H1 (cell line): ENCODE results near the gene ABCB7. TPM values are rescaled to one million over a fixed set of nuclear protein-coding genes. Genes with fewer than 3 reads are reported as not detected.
"Not testable (repeated sequence)": the region's sequence is repeated elsewhere in the genome, so short reads cannot be mapped to it uniquely, and the experiment has no call there.

Experiments used
- CTCF ChIA-PET: fragments of 300-600 bp; sonication (Branson Sonifier 250); formaldehyde crosslinking; loops from one replicate; lab custom pipeline; 2021; ENCODE audit not compliant: partially characterized antibody; lab: Charles Lee
- POLR2A ChIA-PET: fragments of 300-600 bp; sonication (Branson Sonifier 250); formaldehyde crosslinking; loops from one replicate; lab custom pipeline; 2021; ENCODE audit warnings: inconsistent platforms; ENCODE audit not compliant: partially characterized antibody; lab: Charles Lee
- DNase-seq, 2 experiments: peaks; one replicate each; pipeline versions ENCODE4 v3.0.0 to v3.0.0-alpha.2; 2010 to 2022; ENCODE audit warnings: low spot score in 2 of 2, low read depth in 1 of 2, mixed read lengths in 1 of 2
- FAIRE-seq: peaks from 2 replicates; lab custom pipeline; 2011; peaks lifted over from hg19 to GRCh38; lab: Jason Lieb, UNC
- H2AFZ ChIP-seq: 2 replicates; pipeline ENCODE4 v1.8.1; 2012; ENCODE audit warnings: low read length, inconsistent platforms
- H2AK5ac ChIP-seq: 2 replicates; pipeline ENCODE4 v1.6.1; 2013; ENCODE audit warnings: low read depth, low read length
- H2BK120ac ChIP-seq: replicated peaks from 2 replicates; pipeline ENCODE3; 2013; ENCODE audit warnings: low read depth, low read length, inconsistent platforms
- H2BK12ac ChIP-seq: 2 replicates; pipeline ENCODE4 v1.6.1; 2013; ENCODE audit warnings: low read depth, low read length
- H2BK15ac ChIP-seq: 2 replicates; pipeline ENCODE4 v1.6.1; 2013; ENCODE audit warnings: low read length
- H2BK20ac ChIP-seq: 2 replicates; pipeline ENCODE4 v1.6.1; 2013; ENCODE audit warnings: low read length
- H2BK5ac ChIP-seq: 2 replicates; pipeline ENCODE4 v1.6.1; 2013; ENCODE audit warnings: low read depth, low read length
- H3K14ac ChIP-seq: 2 replicates; pipeline ENCODE4 v1.6.1; 2013; ENCODE audit warnings: inconsistent platforms; ENCODE audit not compliant: insufficient read length
- H3K18ac ChIP-seq: 2 replicates; pipeline ENCODE4 v1.6.1; 2013; ENCODE audit warnings: low read length; ENCODE audit errors: extremely low read depth
- H3K23ac ChIP-seq: 2 replicates; pipeline ENCODE4 v1.6.1; 2013; ENCODE audit warnings: inconsistent platforms; ENCODE audit not compliant: insufficient read length
- H3K23me2 ChIP-seq: 2 replicates; pipeline ENCODE4 v1.6.1; 2013; ENCODE audit warnings: low read depth, low read length
- H3K27ac ChIP-seq: 2 replicates; pipeline ENCODE4 v1.6.1; 2011; ENCODE audit warnings: low read depth, low read length, inconsistent platforms
- H3K27me3 ChIP-seq, 4 experiments: replicated peaks in 1 of 4; 1 replicate in 1 of 4; 2 replicates in 3 of 4; pipeline versions ENCODE4 v1.6.1 to v1.8.1; 2011 to 2013; ENCODE audit warnings: low read length in 3 of 4, mild to moderate bottlenecking in 3 of 4, inconsistent platforms in 2 of 4, mixed read lengths in 2 of 4, moderate library complexity in 1 of 4; ENCODE audit not compliant: control insufficient read depth in 3 of 4, insufficient read depth in 3 of 4; ENCODE audit errors: extremely low read depth in 1 of 4
- H3K36me3 ChIP-seq, 4 experiments: 2 replicates each; pipeline versions ENCODE4 v1.6.1 to v1.8.1; 2011 to 2013; ENCODE audit warnings: mild to moderate bottlenecking in 4 of 4, low read length in 3 of 4, moderate library complexity in 2 of 4, control low read depth in 1 of 4, inconsistent platforms in 1 of 4; ENCODE audit not compliant: insufficient read depth in 4 of 4, control insufficient read depth in 2 of 4
- H3K4ac ChIP-seq: replicated peaks from 2 replicates; pipeline ENCODE3; 2013; ENCODE audit warnings: low read length, low read depth, mixed read lengths, inconsistent platforms; ENCODE audit not compliant: insufficient read length
- H3K4me1 ChIP-seq, 4 experiments: replicated peaks in 1 of 4; 1 replicate in 1 of 4; 2 replicates in 3 of 4; pipeline versions ENCODE4 v1.6.1 to v1.8.1; 2011 to 2013; ENCODE audit warnings: low read length in 3 of 4, inconsistent platforms in 2 of 4, mixed read lengths in 1 of 4; ENCODE audit not compliant: insufficient read depth in 4 of 4, control insufficient read depth in 3 of 4
- H3K4me2 ChIP-seq, 2 experiments: 2 replicates each; pipeline versions ENCODE4 v1.6.1 to v1.8.1; 2011 to 2013; ENCODE audit warnings: low read depth in 2 of 2, low read length in 2 of 2, control low read depth in 1 of 2, inconsistent platforms in 1 of 2, mild to moderate bottlenecking in 1 of 2; ENCODE audit not compliant: insufficient read depth in 1 of 2
- H3K4me3 ChIP-seq, 4 experiments: fragments of 200-600, 300-600 bp in 1 of 4; sonication (generic), shearing (Covaris generic), sonication (Bioruptor Twin) in 1 of 4; 2 replicates each; pipeline versions ENCODE4 v1.5.1 to v1.8.1; 2011 to 2016; ENCODE audit warnings: low read length in 4 of 4, low read depth in 3 of 4, control low read depth in 2 of 4, inconsistent platforms in 2 of 4, mild to moderate bottlenecking in 2 of 4, mixed read lengths in 1 of 4, moderate library complexity in 1 of 4; ENCODE audit not compliant: insufficient read depth in 2 of 4; ENCODE audit errors: extremely low read depth in 1 of 4
- H3K56ac ChIP-seq: replicated peaks from 2 replicates; pipeline ENCODE3; 2013; ENCODE audit warnings: low read depth, mild to moderate bottlenecking, mixed read lengths, low read length, inconsistent platforms; ENCODE audit not compliant: insufficient read length
- H3K79me1 ChIP-seq: 2 replicates; pipeline ENCODE4 v1.6.1; 2013; ENCODE audit warnings: low read depth, low read length, control low read depth
- H3K79me2 ChIP-seq, 2 experiments: 2 replicates each; pipeline versions ENCODE4 v1.6.1 to v1.8.1; 2012 to 2013; ENCODE audit warnings: low read length in 2 of 2, mild to moderate bottlenecking in 2 of 2, inconsistent platforms in 1 of 2; ENCODE audit not compliant: insufficient read depth in 2 of 2, control insufficient read depth in 1 of 2
- H3K9ac ChIP-seq, 4 experiments: replicated peaks in 1 of 4; 1 replicate in 1 of 4; 2 replicates in 3 of 4; pipeline versions ENCODE4 v1.6.1 to v1.8.1; 2011 to 2013; ENCODE audit warnings: low read depth in 3 of 4, low read length in 3 of 4, control low read depth in 2 of 4, mild to moderate bottlenecking in 2 of 4, moderate library complexity in 2 of 4, inconsistent platforms in 1 of 4; ENCODE audit errors: extremely low read depth in 1 of 4
- H3K9me3 ChIP-seq, 2 experiments: 2 replicates each; pipeline versions ENCODE4 v1.6.1 to v1.8.1; 2012 to 2013; ENCODE audit warnings: mild to moderate bottlenecking in 2 of 2, moderate library complexity in 2 of 2, control low read depth in 1 of 2, inconsistent platforms in 1 of 2, low read depth in 1 of 2, low read length in 1 of 2, mixed read lengths in 1 of 2; ENCODE audit not compliant: insufficient read depth in 2 of 2
- H4K20me1 ChIP-seq, 2 experiments: replicated peaks in 1 of 2; 2 replicates each; pipeline versions ENCODE3 to v1.8.1; 2011 to 2013; ENCODE audit warnings: inconsistent platforms in 2 of 2, low read length in 2 of 2, mild to moderate bottlenecking in 1 of 2; ENCODE audit not compliant: insufficient read depth in 2 of 2, control insufficient read depth in 1 of 2
- H4K5ac ChIP-seq: 2 replicates; pipeline ENCODE4 v1.6.1; 2013; ENCODE audit warnings: low read length, low read depth, mixed read lengths, inconsistent platforms; ENCODE audit not compliant: insufficient read length
- H4K8ac ChIP-seq: 2 replicates; pipeline ENCODE4 v1.8.0; 2013; ENCODE audit warnings: mild to moderate bottlenecking, moderate library complexity, low read length, inconsistent platforms; ENCODE audit not compliant: insufficient read depth; ENCODE audit errors: extremely low read depth
- H4K91ac ChIP-seq: replicated peaks from 2 replicates; pipeline ENCODE3; 2013; ENCODE audit warnings: low read length, mixed read lengths, inconsistent platforms; ENCODE audit not compliant: insufficient read length
- WGBS, 2 experiments: shearing (Covaris generic) in 1 of 2; methylation state at CpG; one replicate each; pipeline versions ENCODE4 v1.1.6 to v1.1.7; 2013 to 2015; ENCODE audit warnings: low lambda C conversion rate in 2 of 2, mixed read lengths in 2 of 2, inconsistent platforms in 1 of 2, low coverage in 1 of 2, missing lambda C conversion rate in 1 of 2; ENCODE audit not compliant: insufficient replicate concordance in 2 of 2, insufficient coverage in 1 of 2, insufficient read length in 1 of 2; ENCODE audit errors: extremely low coverage in 1 of 2, missing lambda C conversion rate in 1 of 2; 5-methylcytosine and 5-hydroxymethylcytosine counted together
- polyA plus RNA-seq, 7 experiments: library from polyadenylated mRNA; depleted of rRNA in 3 of 7; stranded (reverse) in 5 of 7; unstranded in 2 of 7; fragments of >200 nt in 5 of 7; fragments of 200-250 nt in 2 of 7; gene quantifications; 1 replicate in 5 of 7; 2 replicates in 1 of 7; 4 replicates in 1 of 7; pipeline versions ENCODE4 v1.2.1 to v1.2.3, GENCODE V29; 2011 to 2013; ENCODE audit warnings: missing spikeins in 2 of 7, mixed read lengths in 2 of 7
- total RNA-seq: library from RNA; stranded (reverse); fragmentation: NEBNext Ultra II Directional; extraction: Animal tissue kit (Norgen Biotek cat#: 25700); gene quantifications from 2 replicates; pipeline ENCODE4 v1.2.1, GENCODE V29; 2021

ABCB7 gene
- total and polyA plus RNA-seq, 2 of the 8 experiments (the other 6 are each of a cell fraction or from before 2014, with no cell fraction given), result 24.3 to 43.3 TPM

DNA sequence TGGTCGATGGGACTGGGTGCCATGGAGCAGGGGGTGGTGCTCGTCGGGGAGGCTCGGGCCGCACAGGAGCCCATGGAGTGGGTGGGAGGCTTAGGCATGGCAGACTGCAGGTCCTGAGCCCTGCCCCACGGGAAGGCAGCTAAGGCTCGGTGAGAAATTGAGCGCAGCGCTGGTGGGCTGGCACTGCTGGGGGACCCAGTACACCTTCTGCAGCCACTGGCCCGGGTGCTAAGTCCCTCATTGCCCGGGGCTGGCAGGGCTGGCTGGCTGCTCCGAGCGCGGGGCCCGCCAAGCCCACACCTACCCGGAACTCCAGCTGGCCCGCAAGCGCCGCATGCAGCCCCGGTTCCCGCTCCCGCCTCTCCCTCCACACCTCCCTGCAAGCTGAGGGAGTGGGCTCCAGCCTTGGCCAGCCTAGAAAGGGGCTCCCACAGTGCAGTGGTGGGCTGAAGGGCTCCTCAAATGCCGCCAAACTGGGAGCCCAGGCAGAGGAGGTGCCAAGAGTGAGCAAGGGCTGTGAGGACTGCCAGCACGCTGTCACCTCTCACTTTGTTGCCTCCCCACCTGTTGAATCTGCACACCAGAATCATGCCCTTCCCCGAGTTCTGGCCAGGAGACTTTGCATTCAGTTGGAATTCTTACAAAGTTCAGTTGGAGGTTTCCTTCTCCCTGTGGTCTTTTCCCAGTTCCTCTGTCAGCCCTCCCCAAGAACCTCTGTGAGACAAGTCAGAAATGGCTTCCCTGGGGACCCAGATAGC lies 23.6 kb upstream of the ABCB7 start:
- H4K5ac ChIP-seq, DNase-seq, H3K4me1 ChIP-seq, CTCF ChIA-PET, H3K27ac ChIP-seq, H3K23me2 ChIP-seq, H3K4me3 ChIP-seq, H3K9me3 ChIP-seq, H2BK12ac ChIP-seq, H2BK120ac ChIP-seq, H3K4ac ChIP-seq, H2BK15ac ChIP-seq, H2AK5ac ChIP-seq, H3K18ac ChIP-seq, H3K23ac ChIP-seq, FAIRE-seq, H3K56ac ChIP-seq, H3K36me3 ChIP-seq, POLR2A ChIA-PET, H2BK5ac ChIP-seq, H2AFZ ChIP-seq, H4K91ac ChIP-seq, H3K79me2 ChIP-seq, H3K4me2 ChIP-seq, H4K20me1 ChIP-seq, H2BK20ac ChIP-seq, H3K14ac ChIP-seq, H4K8ac ChIP-seq, H3K27me3 ChIP-seq, H3K79me1 ChIP-seq, H3K9ac ChIP-seq: not testable (repeated sequence)
- WGBS, 2 experiments, result 100% methylated on average over 1 of the region's 25 CpGs; no CpG with 5 or more reads in 1 of the 2 experiments
